GM21737 (cell line): ENCODE measurements around the gene NGEF.
"Not testable (repeated sequence)": the region's sequence is repeated elsewhere in the genome, so short reads cannot be mapped to it uniquely, and the experiment has no call there.

Experiments
- ATAC-seq: cut with Tn5 transposase; IDR thresholded peaks from one replicate; pipeline ENCODE4 v1.9.1; 2021; ENCODE audit warnings: mild to moderate bottlenecking, moderate library complexity; ENCODE audit not compliant: unreplicated experiment

Gene NGEF

GRCh38 chr2:232873909-232874641 lies 139.0 kb downstream of the NGEF start:
- ATAC-seq, result no peak

GRCh38 chr2:232873292-232873908 lies 139.7 kb downstream of the NGEF start:
- ATAC-seq, result no peak

- ATAC-seq, result no peak
These were observed 140.2 kb downstream of the NGEF start for GRCh38 chr2:232872826-232873225.

GRCh38 chr2:232871835-232872736 lies 141.0 kb downstream of the NGEF start:
- no peak for ATAC-seq

GRCh38 chr2:232871418-232871834 lies 141.6 kb downstream of the NGEF start:
- ATAC-seq, result no peak

- ATAC-seq, result no peak
These were observed 142.2 kb downstream of the NGEF start for GRCh38 chr2:232870766-232871371.

GRCh38 chr2:232870018-232870765 lies 142.9 kb downstream of the NGEF start, which contains the start of gene SNORC:
TSS of gene SNORC (plus strand) at chr2:232870264. CDS start at chr2:232870342, 78 bp downstream.
- ATAC-seq, result no peak

- no peak for ATAC-seq
These were observed 143.7 kb downstream of the NGEF start for GRCh38 chr2:232869138-232870017.

- no peak for ATAC-seq
These were observed 147.0 kb downstream of the NGEF start for GRCh38 chr2:232866104-232866503.

GRCh38 chr2:232865165-232865564 lies 147.9 kb downstream of the NGEF start:
- no peak for ATAC-seq

- no peak for ATAC-seq
These were observed 149.1 kb downstream of the NGEF start for GRCh38 chr2:232863996-232864395.

GRCh38 chr2:232861353-232861752 lies 151.7 kb downstream of the NGEF start:
- no peak for ATAC-seq

- no peak for ATAC-seq
These were observed 152.3 kb downstream of the NGEF start for GRCh38 chr2:232860593-232861241.

- no peak for ATAC-seq
These were observed 153.6 kb downstream of the NGEF start for GRCh38 chr2:232859385-232859916.

GRCh38 chr2:232857158-232857563 lies 155.9 kb downstream of the NGEF start:
- ATAC-seq, result no peak

GRCh38 chr2:232854082-232854481 lies 159.0 kb downstream of the NGEF start:
- no peak for ATAC-seq

- no peak for ATAC-seq
These were observed 160.4 kb downstream of the NGEF start for GRCh38 chr2:232852676-232853075.

- ATAC-seq, result not testable (repeated sequence)
These were observed 161.0 kb downstream of the NGEF start for GRCh38 chr2:232852081-232852480.

GRCh38 chr2:232850039-232850438 lies 163.0 kb downstream of the NGEF start:
- ATAC-seq, result no peak
